ENCODE results near the gene SLC37A1.
A peak's percentile ranks its signal among the peaks of the same experiment; 100 is the strongest.
"Not testable (repeated sequence)": the region's sequence is repeated elsewhere in the genome, so short reads cannot be mapped to it uniquely, and the experiment has no call there.

SLC37A1 gene

DNA sequence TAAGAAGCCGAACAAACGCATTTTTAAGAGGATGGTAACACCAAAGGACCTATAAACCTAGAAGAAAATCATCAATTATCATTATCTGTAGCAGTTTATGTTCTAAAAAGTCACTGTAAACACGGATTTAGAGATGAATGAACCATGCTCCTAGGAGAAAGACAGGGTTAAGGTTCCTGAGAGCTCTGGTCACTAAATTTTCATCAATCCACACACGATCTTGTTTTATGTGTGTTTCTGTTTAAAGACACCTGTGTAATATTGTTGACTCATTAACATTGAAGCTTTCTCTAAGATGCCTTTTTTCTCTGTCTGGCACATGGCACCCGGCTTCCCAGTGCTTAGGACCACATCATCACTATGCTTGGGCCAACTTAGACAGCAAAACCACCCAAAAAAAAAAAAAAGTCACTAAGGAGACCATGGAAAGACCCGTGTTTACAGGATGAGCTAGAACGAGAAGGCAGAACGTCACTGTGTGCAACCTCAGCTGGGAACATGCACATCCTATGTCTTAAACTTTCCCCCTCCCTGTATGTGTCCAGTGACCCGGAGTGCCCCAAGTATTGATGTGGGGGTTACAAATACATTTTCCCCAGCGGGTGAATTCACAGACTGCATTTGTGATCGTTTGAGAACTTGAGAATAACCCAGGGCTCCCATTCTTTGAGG is 84.0 kb downstream of the SLC37A1 start:
- DNase-seq, result no peak

DNA sequence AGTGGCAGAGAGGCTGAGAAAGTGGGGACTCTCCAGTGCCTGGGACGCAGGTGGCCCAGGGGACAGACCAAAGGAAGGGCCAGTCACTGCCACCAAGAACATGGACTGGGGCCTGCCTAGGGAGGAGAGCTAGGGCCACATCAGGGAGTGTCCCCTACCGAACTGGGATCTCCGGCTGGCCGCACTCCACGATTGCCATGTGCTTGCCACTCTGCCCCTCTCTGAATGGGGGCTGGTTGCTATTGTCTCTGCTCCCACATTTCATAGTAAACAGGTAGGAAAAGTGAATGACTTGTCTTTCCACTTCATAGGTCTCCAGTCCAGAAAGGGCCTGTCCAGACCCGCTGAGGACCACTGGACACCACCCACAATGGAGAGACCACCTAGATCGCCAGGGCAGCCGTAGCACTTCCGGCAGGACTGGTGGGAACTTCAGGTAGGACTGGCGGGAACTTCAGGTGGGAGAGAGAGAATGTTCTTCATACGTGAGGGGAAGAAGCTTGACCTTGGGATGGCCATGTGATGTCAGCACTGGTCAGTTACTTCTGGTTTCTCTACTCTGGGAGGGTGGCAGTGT is 84.6 kb downstream of the SLC37A1 start:
- no peak for DNase-seq

DNA sequence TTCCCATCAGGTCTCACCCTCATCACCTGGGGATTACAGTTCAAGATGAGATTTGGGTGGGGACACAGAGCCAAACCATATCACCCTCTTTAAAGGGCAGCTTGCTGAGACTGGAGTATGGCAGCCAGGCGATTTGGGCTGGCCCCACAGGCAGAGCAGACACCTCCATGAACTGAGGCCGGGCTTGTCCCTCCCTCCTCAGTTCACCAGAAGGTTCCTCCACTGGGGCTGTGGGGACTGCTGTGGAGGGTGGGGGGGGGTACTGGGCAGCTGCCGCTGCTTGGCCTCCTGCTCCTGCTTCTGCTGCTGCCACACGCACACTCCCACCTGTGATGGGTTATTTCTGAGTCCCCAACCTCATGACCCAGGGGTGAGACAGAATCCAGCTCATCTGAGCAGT is 85.8 kb downstream of the SLC37A1 start:
- no peak for DNase-seq

DNA sequence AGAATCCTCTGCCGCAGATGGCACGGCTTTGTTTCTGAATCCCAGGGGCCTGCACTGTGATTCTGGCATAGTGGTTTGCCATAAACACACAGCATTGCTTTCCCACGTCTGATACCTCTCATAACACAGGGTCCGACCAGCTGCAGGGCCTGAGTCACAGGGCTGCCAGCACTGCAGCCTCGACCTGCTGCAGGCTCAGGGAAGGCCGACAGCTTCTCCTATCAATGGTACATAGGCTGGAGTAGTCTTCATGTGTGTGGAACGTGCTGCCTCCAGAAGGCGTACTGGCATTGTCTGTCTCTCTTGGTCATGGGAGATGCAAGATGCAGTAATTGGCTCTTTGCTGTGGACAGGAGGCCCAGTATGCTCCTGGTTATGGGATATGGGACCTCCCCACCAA is 86.3 kb downstream of the SLC37A1 start:
- peak; percentile 28 for DNase-seq

DNA sequence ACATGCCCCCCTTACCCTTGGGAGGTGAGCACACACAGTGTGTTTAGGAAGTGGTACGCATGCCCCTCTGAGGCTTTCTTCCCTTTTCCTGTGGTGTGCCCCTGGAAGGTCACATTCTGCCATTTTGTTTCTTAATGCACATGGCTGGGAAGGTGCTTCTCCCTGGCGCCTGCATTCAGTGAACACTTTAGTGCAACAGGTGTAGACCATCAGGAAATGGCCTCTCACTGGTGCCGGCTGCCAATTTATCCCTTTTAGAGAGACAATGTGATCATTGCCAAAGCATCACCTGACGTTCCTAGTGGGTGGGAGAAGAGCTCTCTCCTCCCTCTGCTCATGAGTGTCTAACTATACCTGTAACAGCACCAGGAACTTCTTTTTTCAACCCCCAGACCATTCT is 88.0 kb downstream of the SLC37A1 start:
- DNase-seq, result no peak

GRCh38 chr21:42607102-42607501 is 93.5 kb downstream of the SLC37A1 start:
- DNase-seq, result no peak

DNA sequence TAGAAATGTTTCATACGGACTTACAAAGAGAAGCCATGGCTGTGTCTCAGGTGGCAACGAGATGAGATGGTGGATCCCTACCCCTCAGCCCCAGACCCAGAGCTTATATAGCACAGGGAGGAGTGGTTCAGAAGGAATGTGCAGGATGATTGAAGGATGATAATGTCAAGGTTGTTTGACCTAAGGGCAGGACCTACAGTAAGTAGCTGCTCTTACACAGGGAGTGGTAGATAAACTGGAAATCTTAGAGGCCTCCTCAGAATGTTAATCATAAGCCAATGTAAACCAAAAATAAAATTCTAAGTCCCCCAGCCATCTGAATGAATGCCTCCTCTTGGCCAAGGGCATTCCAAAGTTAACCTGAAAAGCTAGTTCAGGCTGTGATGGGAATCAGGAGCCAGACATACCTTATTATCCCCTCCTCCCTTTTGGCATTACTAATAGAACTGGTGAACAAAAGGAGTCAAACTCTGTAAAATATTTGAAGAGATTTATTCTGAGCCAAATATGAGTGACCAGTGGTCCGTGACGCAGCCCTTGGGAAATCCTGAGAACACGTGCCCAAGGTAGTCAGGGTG is 94.0 kb downstream of the SLC37A1 start:
- no peak for DNase-seq

DNA sequence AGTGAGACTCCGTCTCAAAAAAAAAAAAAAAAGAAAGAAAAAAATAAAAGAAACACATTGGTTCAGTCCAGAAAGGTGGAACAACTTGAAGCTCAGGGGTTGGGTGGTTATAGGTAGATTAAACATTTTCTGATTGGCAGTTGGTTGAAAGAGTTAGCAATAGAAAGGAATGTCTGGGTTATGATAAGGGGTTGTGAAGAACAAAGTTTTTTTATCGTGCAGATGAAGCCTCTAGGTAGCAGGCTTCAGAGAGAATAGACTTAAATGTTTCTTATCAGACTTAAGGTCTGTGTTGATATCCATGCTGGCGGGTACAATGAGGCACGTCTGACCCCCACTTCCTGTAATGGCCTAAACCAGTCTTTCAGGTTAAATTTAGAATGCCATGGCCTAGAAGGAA is 94.8 kb downstream of the SLC37A1 start:
- DNase-seq, result no peak

DNA sequence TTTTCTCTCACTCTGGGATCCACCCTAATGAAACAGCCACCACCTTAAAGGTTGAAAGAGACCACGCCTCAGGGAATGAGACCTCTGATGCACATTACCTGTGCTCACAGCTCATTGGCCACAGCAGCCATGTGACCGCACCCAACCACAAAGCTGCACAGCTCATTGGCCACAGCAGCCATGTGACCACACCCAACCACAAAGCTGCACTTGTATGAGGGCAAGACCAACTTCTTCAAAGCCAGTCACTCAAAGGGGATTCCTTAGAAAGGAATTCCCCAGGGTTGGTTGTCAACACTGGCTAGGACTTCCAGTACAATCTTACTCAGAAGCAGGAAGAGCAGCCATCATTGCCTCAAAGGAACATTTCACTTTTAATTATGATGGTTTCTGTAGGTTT is 96.2 kb downstream of the SLC37A1 start:
- DNase-seq, result peak; percentile 35

DNA sequence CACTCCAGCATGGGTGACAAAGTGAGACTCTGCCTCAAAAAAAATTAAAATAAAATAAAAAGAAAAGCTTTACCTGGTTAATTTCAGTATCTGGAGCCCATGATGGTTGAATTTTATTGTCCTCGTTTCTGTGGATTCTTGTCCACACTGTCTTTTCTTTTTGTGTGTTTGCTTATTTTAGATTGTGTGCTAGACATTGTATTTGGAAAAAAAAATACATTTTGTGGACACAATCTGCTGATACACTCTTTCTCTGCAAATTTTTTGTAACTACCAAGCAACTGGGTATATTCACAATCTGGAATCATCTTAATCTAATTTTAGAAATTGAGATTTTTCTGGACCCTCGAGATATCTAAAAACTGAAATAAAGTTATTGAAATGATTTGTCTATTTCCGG is 98.2 kb downstream of the SLC37A1 start:
- no peak for DNase-seq

- DNase-seq, result no peak
Observed at GRCh38 chr21:42612390-42612789, 98.7 kb downstream of the SLC37A1 start.

DNA sequence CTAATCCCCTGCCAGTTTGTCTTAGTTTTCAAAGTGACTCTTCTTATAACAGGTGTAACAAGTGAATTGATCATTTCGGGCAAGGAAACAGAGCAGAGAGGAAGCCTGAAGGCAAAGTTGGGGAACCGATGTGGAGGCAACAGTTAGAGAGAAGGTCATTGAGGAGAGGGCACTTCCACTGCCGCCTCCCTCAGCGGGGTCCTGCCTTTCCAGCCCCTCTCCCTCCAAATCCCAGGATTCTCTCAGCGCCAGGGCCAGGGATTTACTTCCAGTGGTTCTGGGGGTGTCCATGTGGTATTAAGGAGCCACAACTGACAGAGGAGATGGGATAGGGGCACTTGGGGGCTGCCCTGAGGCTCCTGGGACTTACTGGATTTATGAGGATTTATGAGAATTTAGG is 100.1 kb downstream of the SLC37A1 start:
- no peak for DNase-seq

- DNase-seq, result no peak
Observed at GRCh38 chr21:42614396-42614795, 100.7 kb downstream of the SLC37A1 start.

DNA sequence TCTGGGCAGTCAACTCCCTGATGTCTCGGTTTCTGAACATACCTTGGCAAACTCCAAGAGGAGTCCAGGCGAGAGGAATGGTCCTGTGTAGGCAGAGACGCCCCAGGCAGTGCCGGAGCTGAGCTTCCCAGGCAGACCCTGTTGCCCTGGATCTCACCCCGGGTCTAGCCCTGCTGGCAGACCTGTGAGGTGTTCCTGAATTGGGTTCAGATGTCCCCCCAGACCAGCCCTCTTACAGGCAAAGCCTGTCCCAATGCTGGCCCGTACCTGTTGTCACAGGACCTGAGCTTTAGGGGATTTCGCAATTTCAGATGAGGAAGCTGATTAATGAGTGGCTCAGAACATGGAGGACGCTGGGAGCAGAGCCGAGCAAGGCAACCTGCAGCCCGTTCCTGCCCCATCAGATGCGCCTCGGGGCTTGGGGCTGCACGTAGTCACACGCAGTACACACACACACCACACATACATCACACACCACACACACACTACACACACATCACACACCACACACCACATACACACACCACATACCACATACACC is 101.2 kb downstream of the SLC37A1 start:
- DNase-seq, result peak; percentile 11

GRCh38 chr21:42615377-42615776 is 101.7 kb downstream of the SLC37A1 start:
- DNase-seq, result not testable (repeated sequence)

- no peak for DNase-seq
Observed at GRCh38 chr21:42615924-42616323, 102.3 kb downstream of the SLC37A1 start.

- no peak for DNase-seq
Observed at GRCh38 chr21:42616446-42616845, 102.8 kb downstream of the SLC37A1 start.

GRCh38 chr21:42616941-42617340 is 103.3 kb downstream of the SLC37A1 start:
- no peak for DNase-seq

GRCh38 chr21:42617486-42617885 is 103.8 kb downstream of the SLC37A1 start:
- no peak for DNase-seq

GRCh38 chr21:42618707-42619102 is 105.1 kb downstream of the SLC37A1 start:
- no peak for DNase-seq

- DNase-seq, result no peak
Observed at GRCh38 chr21:42619166-42619565, 105.5 kb downstream of the SLC37A1 start.

DNA sequence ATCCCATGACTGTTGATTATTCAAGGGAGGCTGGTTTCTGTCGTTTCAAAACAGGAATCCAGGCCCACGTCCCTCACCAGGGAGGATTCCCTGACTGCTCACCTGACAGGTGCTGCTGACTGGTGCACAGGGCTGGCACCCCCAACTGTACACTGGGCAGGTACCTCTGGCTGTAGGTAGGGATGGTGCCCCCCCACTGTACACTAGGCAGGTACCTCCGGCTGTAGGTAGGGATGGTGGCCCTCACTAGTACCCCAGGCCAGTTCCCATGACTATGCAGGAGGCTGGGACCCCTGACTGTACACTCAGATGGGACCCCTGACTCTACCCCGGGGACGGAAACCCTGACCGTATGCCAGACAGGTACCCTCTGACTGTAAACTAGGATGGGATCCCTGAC is 106.2 kb downstream of the SLC37A1 start:
- DNase-seq, result no peak

DNA sequence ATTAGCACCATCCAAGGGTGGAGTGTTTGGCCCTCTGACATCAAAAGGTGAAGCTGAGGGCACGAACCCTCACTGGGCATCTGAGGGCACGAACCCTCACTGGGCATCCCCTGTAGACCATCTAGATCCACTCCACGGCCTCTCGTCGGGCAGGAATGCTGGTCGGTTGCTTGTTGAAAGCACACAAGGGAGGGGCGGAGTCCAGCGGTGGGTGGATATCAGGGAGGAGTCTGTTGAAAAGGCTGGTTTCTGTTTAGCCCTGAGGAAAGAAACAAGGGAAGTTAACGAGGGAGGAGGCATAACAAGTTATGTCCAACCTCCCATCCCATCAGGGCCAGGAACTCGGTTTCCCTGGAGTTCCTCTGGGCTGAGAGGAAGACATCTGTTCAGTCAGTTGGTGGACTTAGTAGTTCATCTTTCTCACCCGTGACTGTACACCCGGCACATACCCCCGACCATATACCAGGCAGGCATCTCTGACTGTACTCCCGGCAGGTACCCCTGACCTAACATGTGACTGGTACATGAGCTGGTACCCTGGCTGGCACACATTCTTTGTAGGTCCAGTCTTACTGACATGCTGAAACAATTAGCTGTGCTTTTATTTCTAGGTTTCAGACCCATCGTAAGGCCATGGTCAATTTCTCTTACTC is 107.6 kb downstream of the SLC37A1 start:
- DNase-seq, result no peak

DNA sequence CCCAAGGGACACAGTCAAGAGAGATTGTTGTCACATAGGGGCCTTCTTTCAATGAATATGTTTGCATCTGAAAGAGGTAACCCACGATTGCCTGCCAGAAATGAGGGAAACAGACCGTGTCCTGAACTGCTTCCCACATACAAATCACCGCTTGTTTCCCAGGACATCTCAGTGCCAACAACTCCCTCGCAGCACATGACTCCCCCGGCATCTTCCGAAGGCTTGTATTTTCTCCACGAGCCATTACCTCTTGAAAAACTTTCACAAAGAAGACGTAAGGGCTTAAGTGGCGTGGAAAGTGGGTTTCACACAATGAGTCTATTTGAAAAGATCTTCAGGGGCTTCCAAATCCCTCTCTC is 108.1 kb downstream of the SLC37A1 start:
- DNase-seq, result no peak
